ENCODE data around the gene NTNG1.

NTNG1 gene

GRCh38 chr1:107443027-107443426 lies 302.2 kb downstream of the NTNG1 start:
- Mint-ChIP-seq H3K27me3 (peaks cover 16% of the 10 kb centered on the region), H3K9me3 (no peaks in the 10 kb centered on the region), H3K4me1 (peaks cover 15% of the 10 kb centered on the region), H3K27ac (no peak overlapping the region), H3K4me3 (no peak overlapping the region)
- DNase-seq (no peak), ATAC-seq (peak; percentile 59)

DNA sequence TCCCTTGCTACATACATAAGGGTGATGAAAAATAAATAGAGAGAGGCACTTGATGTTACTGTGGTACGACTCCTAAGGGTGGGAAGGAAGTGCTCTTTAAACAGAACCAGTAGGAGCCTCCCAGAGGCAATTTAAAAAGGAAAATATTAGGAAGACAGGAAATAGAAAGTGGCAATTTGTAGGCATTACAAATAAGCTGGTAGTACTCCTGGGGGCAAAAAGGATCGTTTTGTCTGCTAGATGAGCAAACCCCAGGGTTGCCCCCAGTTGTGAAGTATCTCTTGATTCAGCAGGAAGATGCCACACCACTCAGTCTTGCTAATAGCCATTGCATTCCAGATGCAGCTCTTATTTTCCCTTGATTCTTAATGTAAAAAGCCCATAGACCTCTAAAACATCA lies 303.0 kb downstream of the NTNG1 start:
- Mint-ChIP-seq H3K27ac (no peak overlapping the region), H3K4me3 (no peak overlapping the region), H3K9me3 (no peaks in the 10 kb centered on the region), H3K27me3 (peaks cover 16% of the 10 kb centered on the region), H3K4me1 (peaks cover 15% of the 10 kb centered on the region)
- ATAC-seq, result no peak
- no peak for DNase-seq

- Mint-ChIP-seq H3K27me3 (peaks cover 16% of the 10 kb centered on the region), H3K4me3 (no peak overlapping the region), H3K9me3 (no peaks in the 10 kb centered on the region), H3K4me1 (peaks cover 15% of the 10 kb centered on the region), H3K27ac (no peak overlapping the region)
- DNase-seq, result no peak
- ATAC-seq, result no peak
Measured at GRCh38 chr1:107444302-107444701, 303.5 kb downstream of the NTNG1 start.

- no peak for DNase-seq
- Mint-ChIP-seq H3K27me3 (no peaks in the 10 kb centered on the region), H3K4me1 (no peaks in the 10 kb centered on the region), H3K27ac (no peak overlapping the region), H3K4me3 (no peak overlapping the region), H3K9me3 (no peaks in the 10 kb centered on the region)
- ATAC-seq, result no peak
Measured at GRCh38 chr1:107449326-107449725, 308.5 kb downstream of the NTNG1 start.

DNA sequence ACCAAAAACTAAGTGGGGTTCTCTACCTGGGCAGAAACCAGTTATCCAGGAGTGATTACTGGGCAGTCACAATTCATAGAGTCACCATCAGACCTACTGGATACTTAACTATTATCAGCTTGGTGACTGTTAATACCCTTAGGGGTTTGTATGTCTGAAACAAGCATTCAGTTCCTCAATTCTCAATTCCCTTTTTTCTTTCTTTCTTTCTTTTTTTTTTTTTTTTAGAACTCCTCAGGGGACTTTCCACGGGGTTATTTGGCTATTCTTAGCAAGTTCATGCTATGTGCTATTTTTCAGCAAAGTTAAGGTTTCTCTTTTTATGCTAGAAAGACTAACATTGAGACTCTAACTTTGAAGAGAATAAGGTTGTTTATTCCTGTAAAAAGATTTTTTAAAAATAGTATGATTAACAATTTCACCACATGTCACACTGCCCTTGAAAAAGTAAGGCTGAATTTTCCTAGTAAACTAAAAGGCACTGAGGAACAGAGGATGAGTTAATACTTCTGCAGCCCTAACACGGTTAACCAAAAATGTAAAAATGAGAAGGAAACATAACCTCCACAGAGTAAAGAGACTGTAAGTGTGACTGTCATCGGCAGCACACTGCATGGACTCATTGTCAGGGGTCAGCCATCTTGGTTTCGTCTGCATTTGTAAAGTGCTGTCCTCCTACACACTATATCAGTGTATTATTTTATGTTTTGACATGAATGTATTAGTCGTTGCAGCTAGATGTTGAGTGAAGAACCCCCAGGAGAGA lies 310.2 kb downstream of the NTNG1 start:
- H3K27me3 Mint-ChIP-seq, result no peaks in the 10 kb centered on the region
- no peak for ATAC-seq
- no peaks in the 10 kb centered on the region for H3K4me1 Mint-ChIP-seq
- no peaks in the 10 kb centered on the region for H3K9me3 Mint-ChIP-seq
- H3K27ac Mint-ChIP-seq, result no peak overlapping the region
- H3K4me3 Mint-ChIP-seq, result no peak overlapping the region
- no peak for DNase-seq

DNA sequence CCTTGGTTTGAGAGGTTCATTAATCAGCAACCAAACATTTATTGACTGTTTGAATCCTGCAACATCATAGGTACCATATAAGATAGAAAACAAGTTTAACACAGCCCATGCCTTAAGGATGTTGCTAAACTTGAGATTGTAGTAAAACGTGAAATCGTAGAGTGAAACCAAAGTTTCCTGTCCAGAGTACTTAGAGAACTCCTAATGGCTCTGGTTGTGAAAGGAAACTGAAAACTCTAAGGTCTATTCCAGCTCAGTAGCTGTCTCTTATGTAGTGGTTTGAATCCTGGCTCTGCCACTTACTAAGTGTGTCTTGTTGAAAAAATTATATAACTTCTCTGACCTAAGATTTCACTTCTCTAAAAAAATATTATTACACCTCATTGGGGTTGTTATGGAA lies 310.9 kb downstream of the NTNG1 start:
- H3K4me3 Mint-ChIP-seq, result no peak overlapping the region
- ATAC-seq, result no peak
- no peak overlapping the region for H3K27ac Mint-ChIP-seq

DNA sequence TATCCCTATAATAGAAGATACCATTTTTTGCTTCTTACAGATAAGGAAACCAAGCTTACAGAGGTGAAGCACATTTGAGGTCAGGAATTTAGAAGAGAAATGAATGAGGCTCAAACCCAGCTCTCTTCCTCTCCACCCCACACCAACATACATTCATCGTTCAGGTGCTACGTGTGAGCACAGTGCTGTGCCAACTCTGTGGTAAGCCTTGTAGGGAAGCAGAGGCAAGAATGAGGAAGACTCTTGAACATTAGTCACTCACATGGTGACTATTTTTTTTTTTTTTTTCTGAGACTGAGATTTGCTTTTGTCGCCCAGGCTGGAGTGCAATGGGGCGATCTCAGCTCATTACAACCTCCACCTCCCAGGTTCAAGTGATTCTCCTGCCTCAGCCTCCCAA lies 314.0 kb downstream of the NTNG1 start:
- no peak overlapping the region for H3K27ac Mint-ChIP-seq
- ATAC-seq, result no peak
- H3K4me3 Mint-ChIP-seq, result no peak overlapping the region

More for the DNA sequence above, 310.9 kb downstream of the NTNG1 start:
- no peaks in the 10 kb centered on the region for H3K27me3 Mint-ChIP-seq
- DNase-seq, result no peak
- no peaks in the 10 kb centered on the region for H3K4me1 Mint-ChIP-seq
- H3K9me3 Mint-ChIP-seq, result no peaks in the 10 kb centered on the region

DNA sequence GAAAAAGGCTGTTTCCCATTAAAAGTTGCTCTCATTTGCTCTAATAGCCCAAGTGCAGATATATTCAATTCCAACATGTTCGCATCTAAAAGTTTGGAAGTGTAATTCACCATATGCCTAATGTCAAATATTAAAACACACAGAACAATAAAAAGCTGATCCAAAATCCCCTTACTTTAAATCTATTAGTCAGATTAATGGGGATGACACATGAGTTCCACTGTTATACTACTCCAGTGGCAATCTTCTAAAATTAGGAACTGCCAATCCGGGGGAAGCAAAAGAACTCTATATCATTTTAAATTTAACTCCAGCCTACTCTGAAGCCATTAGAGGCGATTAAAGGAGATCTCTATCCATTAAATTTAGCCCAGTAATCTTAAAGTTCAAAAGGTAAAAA lies 317.1 kb downstream of the NTNG1 start:
- no peak overlapping the region for H3K4me3 Mint-ChIP-seq
- H3K27ac Mint-ChIP-seq, result no peak overlapping the region
- peaks cover 9% of the 10 kb centered on the region for H3K27me3 Mint-ChIP-seq
- H3K9me3 Mint-ChIP-seq, result no peaks in the 10 kb centered on the region
- ATAC-seq, result no peak
- no peak for DNase-seq
- H3K4me1 Mint-ChIP-seq, result no peaks in the 10 kb centered on the region

More for the DNA sequence above, 314.0 kb downstream of the NTNG1 start:
- H3K4me1 Mint-ChIP-seq, result no peaks in the 10 kb centered on the region
- H3K9me3 Mint-ChIP-seq, result no peaks in the 10 kb centered on the region
- no peaks in the 10 kb centered on the region for H3K27me3 Mint-ChIP-seq
- DNase-seq, result no peak

DNA sequence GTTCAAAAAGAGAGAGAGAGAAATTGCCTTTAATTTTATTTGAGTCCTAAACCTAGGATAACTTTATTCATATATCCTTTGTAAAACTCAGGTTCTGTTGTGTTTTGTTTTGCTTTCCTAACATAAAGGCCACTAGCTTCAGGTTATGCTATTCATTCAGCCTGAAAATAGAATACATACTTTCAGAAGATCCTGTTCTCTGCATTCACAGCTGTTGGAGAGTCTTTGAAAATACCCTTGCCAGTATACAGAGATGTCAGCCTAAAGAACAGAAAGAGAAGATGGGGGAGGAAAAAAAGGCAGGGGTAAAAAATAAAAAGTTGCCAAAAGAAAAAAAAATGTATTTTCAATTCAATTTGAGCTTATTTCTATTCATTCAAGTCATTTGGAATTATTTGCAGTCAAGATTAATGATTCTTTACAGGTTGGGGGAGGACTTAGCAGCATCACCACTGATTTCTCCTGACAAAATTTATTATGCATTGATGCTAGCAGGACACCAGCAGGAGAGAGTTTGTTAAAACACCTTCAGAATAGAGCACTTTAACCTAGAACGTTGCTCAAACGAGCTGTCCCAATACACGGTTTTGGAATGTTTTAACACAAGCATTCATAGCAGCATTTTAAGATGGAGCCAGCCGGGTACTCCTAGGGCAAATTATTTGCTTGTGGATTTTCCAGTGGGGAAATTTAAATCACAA lies 318.5 kb downstream of the NTNG1 start:
- Mint-ChIP-seq H3K27me3 (peaks cover 11% of the 10 kb centered on the region), H3K4me3 (no peak overlapping the region), H3K27ac (no peak overlapping the region), H3K4me1 (no peaks in the 10 kb centered on the region), H3K9me3 (no peaks in the 10 kb centered on the region)
- DNase-seq (no peak), ATAC-seq (no peak)

DNA sequence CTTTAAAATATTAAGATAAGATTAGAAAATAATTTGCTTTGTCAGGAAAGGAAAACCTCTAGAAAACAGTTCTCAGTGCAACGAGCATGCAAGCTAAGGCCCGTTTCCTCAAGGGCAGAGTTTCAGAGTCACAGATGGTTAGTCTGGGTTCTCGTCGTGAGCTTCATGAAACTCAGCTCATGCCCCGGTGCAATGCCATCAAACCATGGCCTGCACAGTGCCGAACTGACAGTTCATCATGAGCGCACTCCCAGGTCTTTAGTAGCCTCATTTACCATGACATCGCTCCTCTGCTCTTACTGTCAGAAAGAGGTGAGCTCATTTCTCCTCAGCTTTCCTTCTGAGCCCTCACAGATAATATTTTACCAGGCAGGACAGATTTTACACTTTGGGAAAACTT lies 319.2 kb downstream of the NTNG1 start:
- no peaks in the 10 kb centered on the region for H3K9me3 Mint-ChIP-seq
- no peaks in the 10 kb centered on the region for H3K4me1 Mint-ChIP-seq
- no peak overlapping the region for H3K4me3 Mint-ChIP-seq
- DNase-seq, result no peak
- H3K27ac Mint-ChIP-seq, result no peak overlapping the region
- no peak for ATAC-seq
- H3K27me3 Mint-ChIP-seq, result peaks cover 18% of the 10 kb centered on the region

- no peak overlapping the region for H3K4me3 Mint-ChIP-seq
- DNase-seq, result no peak
- peaks cover 33% of the 10 kb centered on the region for H3K27me3 Mint-ChIP-seq
- H3K27ac Mint-ChIP-seq, result no peak overlapping the region
- no peaks in the 10 kb centered on the region for H3K9me3 Mint-ChIP-seq
- no peaks in the 10 kb centered on the region for H3K4me1 Mint-ChIP-seq
- no peak for ATAC-seq
Measured at GRCh38 chr1:107464827-107465226, 324.0 kb downstream of the NTNG1 start.

DNA sequence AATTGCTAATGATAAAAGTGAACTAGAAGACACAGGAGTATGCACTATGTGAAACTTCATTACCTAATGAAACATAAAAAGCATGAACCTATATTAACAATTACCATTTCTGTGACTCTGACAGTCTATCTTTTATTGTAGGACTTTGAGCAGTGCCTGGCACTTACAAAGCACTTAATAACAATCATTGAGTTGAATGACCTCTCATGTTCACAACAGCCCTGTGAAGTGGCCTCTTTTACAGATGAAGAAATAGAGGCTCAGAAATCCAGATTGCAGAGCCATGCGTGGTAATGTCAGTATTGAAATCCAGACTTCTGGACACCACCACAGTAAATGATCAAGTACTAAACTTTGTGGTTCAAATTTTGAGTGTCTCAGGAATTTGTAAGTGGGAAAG lies 326.4 kb downstream of the NTNG1 start:
- no peak overlapping the region for H3K4me3 Mint-ChIP-seq
- H3K27ac Mint-ChIP-seq, result no peak overlapping the region
- no peaks in the 10 kb centered on the region for H3K9me3 Mint-ChIP-seq
- no peaks in the 10 kb centered on the region for H3K4me1 Mint-ChIP-seq
- no peak for DNase-seq
- peaks cover 32% of the 10 kb centered on the region for H3K27me3 Mint-ChIP-seq
- ATAC-seq, result no peak

DNA sequence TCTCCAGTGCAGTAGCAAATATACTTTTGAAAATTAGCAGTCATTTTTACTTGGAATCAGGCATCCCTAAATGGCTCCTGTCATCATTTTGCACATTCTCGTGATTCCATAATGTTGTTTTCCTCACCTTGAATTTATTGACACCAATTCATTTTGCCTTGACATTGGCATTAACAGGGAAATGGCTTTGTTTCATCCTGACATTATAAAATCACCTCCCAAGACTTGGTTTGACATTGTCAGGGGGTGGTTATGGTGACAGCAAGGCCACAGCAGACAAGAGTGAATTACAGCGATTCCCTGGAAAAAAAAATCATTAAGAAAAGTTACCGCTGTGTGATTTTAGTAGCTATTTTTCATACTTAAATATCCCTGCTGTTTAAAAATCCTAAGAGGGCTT lies 327.0 kb downstream of the NTNG1 start:
- H3K27ac Mint-ChIP-seq, result no peak overlapping the region
- H3K27me3 Mint-ChIP-seq, result peaks cover 36% of the 10 kb centered on the region
- ATAC-seq, result no peak
- H3K4me3 Mint-ChIP-seq, result no peak overlapping the region
- H3K9me3 Mint-ChIP-seq, result no peaks in the 10 kb centered on the region
- no peaks in the 10 kb centered on the region for H3K4me1 Mint-ChIP-seq
- no peak for DNase-seq

DNA sequence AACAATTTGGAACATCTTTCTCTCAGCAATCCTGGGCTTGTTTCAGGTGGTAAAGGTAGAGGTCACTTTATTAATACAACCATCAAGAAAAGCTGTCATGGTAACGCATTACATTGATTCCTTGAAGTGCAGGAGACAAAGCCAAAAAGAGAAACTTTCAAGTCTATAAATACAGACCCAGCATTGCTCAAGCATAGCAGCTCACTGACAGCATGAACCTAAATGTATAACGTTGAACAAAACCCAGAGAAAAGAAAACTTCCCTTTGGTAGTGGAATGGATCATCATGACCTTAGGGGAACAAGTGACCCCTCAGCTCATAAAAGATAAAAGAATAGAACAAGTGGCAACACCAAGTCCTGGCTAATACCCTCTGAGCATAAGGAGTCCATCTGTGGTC lies 332.2 kb downstream of the NTNG1 start:
- DNase-seq (no peak), ATAC-seq (no peak)
- H3K9me3 Mint-ChIP-seq, result no peaks in the 10 kb centered on the region
- no peak overlapping the region for H3K4me3 Mint-ChIP-seq
- no peak overlapping the region for H3K27ac Mint-ChIP-seq
- H3K4me1 Mint-ChIP-seq, result peaks cover 13% of the 10 kb centered on the region
- H3K27me3 Mint-ChIP-seq, result peaks cover 32% of the 10 kb centered on the region

DNA sequence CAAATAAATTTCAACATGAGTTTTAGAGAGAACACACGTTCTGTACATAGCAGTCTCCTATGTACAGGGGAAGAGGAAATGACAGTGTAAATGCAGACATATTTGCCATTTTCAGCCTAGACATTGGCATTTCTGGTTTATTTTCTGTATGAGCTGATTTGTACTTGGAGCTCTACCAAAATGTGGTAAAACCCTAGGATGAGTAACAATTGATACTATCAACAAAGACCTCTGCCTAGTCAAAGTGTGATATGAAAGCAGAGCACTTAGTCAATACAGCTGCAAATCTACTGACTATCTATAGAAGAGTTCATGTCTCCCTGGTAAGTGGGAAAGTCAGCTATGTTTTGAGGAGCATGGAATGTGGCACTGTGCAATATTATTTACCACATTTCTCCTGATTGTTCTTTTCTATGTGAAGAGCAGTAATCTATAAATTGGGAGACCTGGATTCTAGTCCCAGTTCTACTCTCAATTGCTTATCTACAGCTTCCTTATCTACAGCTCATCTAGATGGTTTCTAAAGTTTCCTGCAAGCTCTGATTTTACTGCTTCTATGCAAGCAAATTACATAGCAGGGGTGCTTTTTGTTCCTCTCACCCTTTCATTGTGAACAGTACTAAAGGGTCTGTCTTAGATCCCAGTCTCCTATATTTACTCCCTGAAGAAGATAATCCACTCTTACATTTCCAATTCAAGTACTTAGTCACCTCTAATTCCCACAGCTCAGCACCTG lies 334.2 kb downstream of the NTNG1 start:
- Mint-ChIP-seq H3K4me3 (no peak overlapping the region), H3K9me3 (no peaks in the 10 kb centered on the region), H3K4me1 (peaks cover 13% of the 10 kb centered on the region), H3K27me3 (peaks cover 42% of the 10 kb centered on the region), H3K27ac (no peak overlapping the region)
- peak; percentile 94 for ATAC-seq
- no peak for DNase-seq

GRCh38 chr1:107477233-107477632 lies 336.4 kb downstream of the NTNG1 start:
- H3K9me3 Mint-ChIP-seq, result no peaks in the 10 kb centered on the region
- no peak overlapping the region for H3K4me3 Mint-ChIP-seq
- ATAC-seq (no peak), DNase-seq (no peak)
- peaks cover 22% of the 10 kb centered on the region for H3K4me1 Mint-ChIP-seq
- H3K27ac Mint-ChIP-seq, result no peak overlapping the region
- H3K27me3 Mint-ChIP-seq, result peaks cover 56% of the 10 kb centered on the region
